HAP-1 (cell line): ENCODE results near the gene FHIT.

Source experiments
- DNase-seq, 2 experiments: peaks; one replicate each; pipeline ENCODE4 v3.0.0-alpha.2; 2016 to 2020; ENCODE audit warnings: low spot score in 2 of 2
- H3K27me3 ChIP-seq: fragments of 250-450 bp; sonication (Bioruptor Pico); 2 replicates; pipeline ENCODE4 v1.5.1; 2020; ENCODE audit warnings: low read depth, mild to moderate bottlenecking, moderate library complexity
- H3K36me3 ChIP-seq: fragments of 250-450 bp; sonication (Bioruptor Pico); replicated peaks from 2 replicates; pipeline ENCODE4 v1.5.1; 2020; ENCODE audit warnings: mild to moderate bottlenecking
- H3K4me1 ChIP-seq: fragments of 250-450 bp; sonication (Bioruptor Pico); 2 replicates; pipeline ENCODE4 v1.5.1; 2020; ENCODE audit warnings: mild to moderate bottlenecking
- H3K4me3 ChIP-seq: fragments of 250-450 bp; sonication (Bioruptor Pico); 2 replicates; pipeline ENCODE4 v1.5.1; 2020; ENCODE audit warnings: mild to moderate bottlenecking, moderate library complexity
- H3K9me3 ChIP-seq: fragments of 250-450 bp; sonication (Bioruptor Pico); 2 replicates; pipeline ENCODE4 v1.5.1; 2020; ENCODE audit warnings: mild to moderate bottlenecking, moderate library complexity
- in situ Hi-C: fragments of 300-500 bp; cut with MboI; formaldehyde crosslinking; loops from 3 replicates; pipeline ENCODE4 v1.14.3; 2020; ENCODE audit warnings: low sequenced_read_pairs, inconsistent platforms, mixed read lengths

FHIT gene

GRCh38 chr3:61251174-61251972, at the start of gene FHIT:
FHIT (minus strand) TSS chr3:61251452.
- Histone ChIP-seq H3K4me3 (peak within 1 kb of the TSS; percentile 52), H3K36me3 (no peaks in the 10 kb centered on the region), H3K9me3 (no peaks in the 10 kb centered on the region), H3K4me1 (peaks cover 6% of the 10 kb centered on the region; the same call in 1 of the 2 replicates), H3K27me3 (no peaks in the 10 kb centered on the region; the same call in 1 of the 2 replicates)
- peak; percentile 92 to 96 for DNase-seq
- in situ Hi-C loops, result no loop called here

- no peak overlapping the region for H3K4me3 ChIP-seq
- H3K4me1 ChIP-seq, result peaks cover 6% of the 10 kb centered on the region
- no peaks in the 10 kb centered on the region for H3K36me3 ChIP-seq
- no peaks in the 10 kb centered on the region for H3K9me3 ChIP-seq
- no peaks in the 10 kb centered on the region for H3K27me3 ChIP-seq
- in situ Hi-C loops, result no loop called here
- no peak for DNase-seq
Measured at GRCh38 chr3:61300786-61301185, 49.5 kb upstream of the FHIT start.

DNA sequence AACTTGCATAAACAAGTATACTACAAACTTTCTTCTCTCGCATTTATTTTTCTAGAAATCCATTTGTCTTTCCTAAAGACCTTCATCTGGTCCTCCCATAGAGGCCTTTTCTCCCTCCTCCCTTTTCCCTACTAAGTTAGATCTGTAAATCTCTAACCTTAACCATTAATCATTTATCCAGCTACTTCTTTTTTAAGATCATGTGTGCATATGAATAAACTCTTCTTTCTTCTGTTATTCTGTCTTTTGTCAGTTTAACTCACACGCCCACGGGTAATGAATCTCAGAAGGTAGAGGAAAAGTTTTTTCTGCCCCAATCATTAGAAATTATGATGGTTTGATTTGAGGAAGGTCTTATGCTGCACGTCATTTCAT, 48.7 kb upstream of the FHIT start:
- Histone ChIP-seq H3K4me1 (peaks cover 10% of the 10 kb centered on the region), H3K4me3 (no peak overlapping the region), H3K36me3 (no peaks in the 10 kb centered on the region), H3K9me3 (no peaks in the 10 kb centered on the region), H3K27me3 (no peaks in the 10 kb centered on the region)
- peak in 1 of 2 experiments; percentile 16 for DNase-seq
- in situ Hi-C loops, result no loop called here

DNA sequence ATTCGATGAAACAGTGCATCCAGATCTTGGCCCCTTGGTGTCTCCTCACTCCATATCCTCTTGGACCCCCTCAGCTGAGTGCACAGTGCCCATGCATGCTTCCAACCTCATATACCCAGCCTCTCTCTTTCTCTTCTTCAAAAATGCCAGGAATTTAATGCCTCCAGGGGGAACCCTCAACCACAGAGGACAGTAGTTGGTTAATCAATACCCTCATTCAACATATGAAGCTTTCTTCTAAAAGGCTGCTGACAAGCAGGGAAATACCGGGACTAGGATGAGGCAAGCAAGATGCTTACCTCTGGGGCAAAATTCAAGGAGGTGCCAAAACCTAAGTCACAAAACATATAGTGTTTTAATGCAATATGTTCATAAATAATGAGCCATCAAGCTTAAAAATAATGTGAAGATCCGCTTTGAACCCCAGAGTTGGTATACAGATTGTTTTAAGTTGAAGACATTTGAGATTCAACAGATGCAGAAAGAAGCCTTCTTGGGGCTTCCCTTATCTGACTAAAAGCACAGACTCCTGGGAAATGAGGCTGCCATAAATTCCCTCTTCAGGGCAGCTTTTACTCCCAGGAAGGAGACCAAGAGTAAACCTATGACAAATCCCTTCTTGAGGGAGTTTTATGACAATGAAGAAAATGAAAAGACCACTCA, 48.2 kb upstream of the FHIT start:
- H3K36me3 ChIP-seq, result no peaks in the 10 kb centered on the region
- no peak overlapping the region for H3K4me3 ChIP-seq
- H3K9me3 ChIP-seq, result no peaks in the 10 kb centered on the region
- no peaks in the 10 kb centered on the region for H3K27me3 ChIP-seq
- DNase-seq, result no peak
- in situ Hi-C loops, result no loop called here
- peaks cover 10% of the 10 kb centered on the region for H3K4me1 ChIP-seq

- no peaks in the 10 kb centered on the region for H3K27me3 ChIP-seq
- no peaks in the 10 kb centered on the region for H3K9me3 ChIP-seq
- H3K4me1 ChIP-seq, result peaks cover 10% of the 10 kb centered on the region
- H3K36me3 ChIP-seq, result no peaks in the 10 kb centered on the region
- DNase-seq, result no peak
- H3K4me3 ChIP-seq, result no peak overlapping the region
- in situ Hi-C loops, result no loop called here
Measured at GRCh38 chr3:61297821-61298220, 46.6 kb upstream of the FHIT start.

DNA sequence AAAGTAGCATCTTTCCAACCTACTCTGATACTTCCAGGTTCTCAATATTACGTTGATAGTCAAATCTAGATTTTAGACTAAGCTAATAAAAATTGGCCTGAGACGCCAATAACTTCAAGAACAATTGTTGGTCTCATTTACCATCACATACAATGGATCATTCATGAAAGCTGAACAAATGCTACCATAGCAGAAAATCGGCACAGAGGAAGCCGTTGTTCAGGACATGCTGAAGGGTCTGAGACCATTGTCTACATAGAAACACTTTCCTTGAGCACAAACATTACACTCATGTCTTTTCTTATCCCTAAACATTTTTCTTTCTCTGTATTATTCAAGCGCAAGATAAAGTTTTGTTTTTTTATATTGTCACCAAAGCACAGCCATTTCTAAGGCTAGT, 37.2 kb upstream of the FHIT start:
- H3K27me3 ChIP-seq, result no peaks in the 10 kb centered on the region
- no peaks in the 10 kb centered on the region for H3K36me3 ChIP-seq
- in situ Hi-C loops, result no loop called here
- H3K4me1 ChIP-seq, result peaks cover 5% of the 10 kb centered on the region
- H3K9me3 ChIP-seq, result no peaks in the 10 kb centered on the region
- H3K4me3 ChIP-seq, result no peak overlapping the region
- no peak for DNase-seq

DNA sequence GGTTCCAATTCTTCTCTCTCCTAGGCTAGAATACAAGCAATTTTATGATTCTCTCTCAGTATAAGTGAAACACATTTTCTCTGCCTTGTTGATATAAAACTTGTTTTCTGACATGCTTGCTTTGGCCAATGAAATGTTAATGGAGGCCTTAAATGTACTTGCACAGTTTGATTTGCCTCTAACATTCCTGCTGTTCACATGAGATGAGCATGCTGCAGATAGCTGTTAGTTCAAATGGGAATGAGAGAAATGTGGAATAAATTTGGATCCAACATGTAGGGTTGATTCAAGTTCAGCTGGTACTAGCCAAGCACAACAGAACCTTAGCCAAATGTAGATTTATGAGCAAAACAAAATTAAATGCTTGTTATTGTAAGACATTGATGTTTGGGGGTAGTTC, 32.6 kb upstream of the FHIT start:
- Histone ChIP-seq H3K4me1 (peaks cover 11% of the 10 kb centered on the region), H3K27me3 (no peaks in the 10 kb centered on the region), H3K4me3 (no peak overlapping the region), H3K36me3 (no peaks in the 10 kb centered on the region), H3K9me3 (no peaks in the 10 kb centered on the region)
- in situ Hi-C loops, result no loop called here
- no peak for DNase-seq

DNA sequence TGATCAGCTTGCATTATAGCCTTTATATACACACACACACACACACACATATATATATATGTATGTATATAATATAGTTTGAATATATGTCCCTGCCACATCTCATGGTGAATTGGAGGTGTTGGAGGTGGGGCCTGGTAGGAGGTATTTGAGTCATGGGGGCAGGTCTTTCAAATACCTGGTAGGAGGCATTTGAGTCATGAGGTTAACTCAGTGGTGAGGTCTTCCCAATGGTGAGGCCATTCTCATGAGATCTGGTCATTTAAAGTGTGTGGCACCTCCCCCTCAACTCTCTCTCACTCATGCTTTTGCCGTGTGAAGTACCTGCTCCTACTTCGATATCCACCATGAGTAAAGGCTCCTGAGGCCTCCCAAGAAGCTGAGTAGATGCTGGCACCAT, 27.5 kb upstream of the FHIT start:
- in situ Hi-C loops, result no loop called here
- Histone ChIP-seq H3K9me3 (no peaks in the 10 kb centered on the region), H3K36me3 (no peaks in the 10 kb centered on the region), H3K4me1 (peaks cover 9% of the 10 kb centered on the region), H3K27me3 (peaks cover 2% of the 10 kb centered on the region; the same call in 1 of the 2 replicates), H3K4me3 (no peak overlapping the region)
- no peak for DNase-seq

- peaks cover 2% of the 10 kb centered on the region; the same call in 1 of the 2 replicates for H3K27me3 ChIP-seq
- no peaks in the 10 kb centered on the region for H3K36me3 ChIP-seq
- DNase-seq, result no peak
- in situ Hi-C loops, result no loop called here
- no peaks in the 10 kb centered on the region for H3K9me3 ChIP-seq
- H3K4me3 ChIP-seq, result no peak overlapping the region
- no peaks in the 10 kb centered on the region; the same call in 1 of the 2 replicates for H3K4me1 ChIP-seq
Measured at GRCh38 chr3:61277411-61277810, 26.2 kb upstream of the FHIT start.

DNA sequence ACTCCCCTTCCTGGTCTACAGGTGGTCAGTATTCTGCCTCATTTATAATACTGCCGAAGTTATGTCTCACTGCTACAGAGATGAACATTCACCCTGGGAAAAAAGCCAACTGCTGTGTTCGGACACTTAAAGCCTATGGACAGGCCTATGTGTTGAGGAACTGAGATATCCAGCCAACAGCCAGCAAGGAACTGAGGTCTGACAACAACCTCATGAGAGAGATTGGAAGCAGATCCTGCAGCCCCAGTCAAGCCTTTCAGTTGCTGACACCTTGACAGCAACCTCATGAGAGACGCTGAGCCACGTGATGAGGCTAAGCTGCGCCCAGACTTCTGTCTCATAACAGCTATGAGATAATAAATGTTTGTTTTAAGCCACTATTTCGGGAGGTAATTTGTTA, 18.2 kb upstream of the FHIT start:
- Histone ChIP-seq H3K4me1 (no peaks in the 10 kb centered on the region), H3K4me3 (no peak overlapping the region), H3K9me3 (no peaks in the 10 kb centered on the region), H3K36me3 (no peaks in the 10 kb centered on the region), H3K27me3 (peaks cover 2% of the 10 kb centered on the region; the same call in 1 of the 2 replicates)
- in situ Hi-C loops, result no loop called here
- DNase-seq, result no peak

DNA sequence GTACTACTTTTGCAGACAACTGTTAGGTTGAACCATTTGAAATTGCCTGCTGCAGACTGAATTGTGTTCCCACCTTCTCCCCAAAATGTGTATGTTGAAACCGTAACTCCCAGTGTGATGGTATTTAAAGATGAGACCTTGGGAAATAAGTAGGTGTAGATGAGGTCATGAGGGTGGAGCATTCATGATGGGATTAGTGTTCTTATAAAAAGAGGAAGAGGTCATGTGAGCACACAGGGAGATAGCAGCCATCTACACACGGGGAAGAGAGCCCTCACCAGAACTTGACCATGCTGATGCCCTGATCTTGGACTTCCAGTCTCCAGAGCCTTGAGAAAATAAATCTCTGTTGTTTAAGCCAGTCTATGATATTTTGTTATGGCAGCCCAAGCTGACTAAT, 17.4 kb upstream of the FHIT start:
- no peaks in the 10 kb centered on the region for H3K36me3 ChIP-seq
- no peak for DNase-seq
- H3K4me3 ChIP-seq, result no peak overlapping the region
- no peaks in the 10 kb centered on the region for H3K27me3 ChIP-seq
- no peaks in the 10 kb centered on the region for H3K9me3 ChIP-seq
- in situ Hi-C loops, result no loop called here
- H3K4me1 ChIP-seq, result no peaks in the 10 kb centered on the region

DNA sequence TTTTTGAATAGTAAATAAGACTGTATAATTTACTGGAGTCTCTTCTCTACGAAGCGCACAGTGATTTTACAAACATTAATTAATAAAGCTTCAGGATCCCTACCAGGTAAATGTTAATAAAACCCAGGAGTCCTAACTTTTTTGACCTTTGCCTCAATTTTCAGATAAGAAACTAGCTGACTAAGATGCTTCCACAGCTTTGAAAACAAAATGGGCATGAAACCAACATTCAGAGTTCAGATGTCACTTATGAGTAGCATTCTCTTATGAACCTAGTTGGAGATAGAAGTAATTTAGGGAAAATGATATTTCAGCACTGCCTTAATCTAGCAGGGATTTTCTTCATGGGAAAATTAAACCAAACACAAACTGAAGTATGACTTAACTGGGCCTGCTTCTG, 13.0 kb upstream of the FHIT start:
- DNase-seq, result no peak
- H3K9me3 ChIP-seq, result no peaks in the 10 kb centered on the region
- no peaks in the 10 kb centered on the region for H3K4me1 ChIP-seq
- in situ Hi-C loops, result no loop called here
- no peaks in the 10 kb centered on the region for H3K27me3 ChIP-seq
- no peak overlapping the region for H3K4me3 ChIP-seq
- H3K36me3 ChIP-seq, result no peaks in the 10 kb centered on the region

DNA sequence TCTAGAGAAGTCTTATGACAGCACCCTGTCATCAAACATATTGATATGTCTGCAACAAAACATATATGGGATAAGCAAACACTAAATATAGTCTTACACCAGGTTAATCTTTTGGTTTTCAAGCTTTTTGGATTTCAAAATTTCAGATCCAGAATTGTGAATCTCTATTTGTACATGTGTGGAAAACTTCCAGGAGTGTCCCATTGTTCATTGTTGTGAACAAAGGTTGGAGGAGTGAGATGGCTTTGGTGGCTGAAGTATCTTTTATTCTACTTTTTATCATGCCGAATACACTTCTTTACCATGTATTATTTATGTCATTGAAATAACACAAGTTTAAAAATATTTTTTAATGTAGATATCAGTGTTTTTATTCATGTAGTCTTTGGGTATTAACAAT, 5.9 kb upstream of the FHIT start:
- no peak overlapping the region for H3K4me3 ChIP-seq
- in situ Hi-C loops, result no loop called here
- no peaks in the 10 kb centered on the region; the same call in 1 of the 2 replicates for H3K27me3 ChIP-seq
- no peaks in the 10 kb centered on the region for H3K4me1 ChIP-seq
- H3K36me3 ChIP-seq, result no peaks in the 10 kb centered on the region
- DNase-seq, result no peak
- no peaks in the 10 kb centered on the region for H3K9me3 ChIP-seq

- H3K27me3 ChIP-seq, result no peaks in the 10 kb centered on the region; the same call in 1 of the 2 replicates
- DNase-seq, result no peak
- no peaks in the 10 kb centered on the region for H3K9me3 ChIP-seq
- in situ Hi-C loops, result no loop called here
- no peaks in the 10 kb centered on the region for H3K36me3 ChIP-seq
- H3K4me3 ChIP-seq, result no peak overlapping the region
- H3K4me1 ChIP-seq, result peaks cover 6% of the 10 kb centered on the region; the same call in 1 of the 2 replicates
Measured at GRCh38 chr3:61253756-61254155, 2.5 kb upstream of the FHIT start.
